Osteoblast (primary cell): Measurements from ENCODE around the gene PPFIBP2. TPM values are rescaled to one million over a fixed set of nuclear protein-coding genes. Genes with fewer than 3 reads are reported as not detected.

Experiments used
- DNase-seq: peaks from one replicate; pipeline ENCODE4 v3.0.0; 2011; ENCODE audit warnings: low spot score, mixed read lengths; ENCODE audit not compliant: insufficient read length; ENCODE audit errors: missing footprints
- H2AFZ ChIP-seq: 2 replicates; pipeline ENCODE4 v1.6.0; 2011; ENCODE audit warnings: mild to moderate bottlenecking, low read length
- H3K27ac ChIP-seq: 2 replicates; pipeline ENCODE4 v1.5.1; 2011; ENCODE audit warnings: mild to moderate bottlenecking, low read depth, low read length, moderate library complexity
- H3K27me3 ChIP-seq: 2 replicates; pipeline ENCODE4 v1.6.0; 2012; ENCODE audit warnings: mild to moderate bottlenecking, control low read depth, inconsistent platforms, low read length, moderate library complexity; ENCODE audit not compliant: insufficient read depth
- H3K36me3 ChIP-seq: 2 replicates; pipeline ENCODE4 v1.5.1; 2011; ENCODE audit warnings: mild to moderate bottlenecking, low read length, control low read depth, moderate library complexity; ENCODE audit not compliant: insufficient read depth
- H3K4me1 ChIP-seq: 2 replicates; pipeline ENCODE4 v1.5.1; 2011; ENCODE audit warnings: mild to moderate bottlenecking, low read length, control low read depth, moderate library complexity; ENCODE audit not compliant: insufficient read depth
- H3K4me2 ChIP-seq: 2 replicates; pipeline ENCODE4 v1.6.0; 2011; ENCODE audit warnings: mild to moderate bottlenecking, low read length; ENCODE audit not compliant: insufficient read depth
- H3K4me3 ChIP-seq: fragments of 200-600 bp; sonication (generic); 3 replicates; pipeline ENCODE4 v1.5.1; 2012; ENCODE audit warnings: mild to moderate bottlenecking, low read length, inconsistent platforms; ENCODE audit not compliant: insufficient read depth
- H3K79me2 ChIP-seq: 2 replicates; pipeline ENCODE4 v1.6.0; 2012; ENCODE audit warnings: mild to moderate bottlenecking, low read length, control low read depth, inconsistent platforms; ENCODE audit not compliant: insufficient read depth
- H3K9me3 ChIP-seq: 2 replicates; pipeline ENCODE4 v1.5.1; 2011; ENCODE audit warnings: low read depth, low read length, control low read depth
- H4K20me1 ChIP-seq: 2 replicates; pipeline ENCODE4 v1.6.0; 2012; ENCODE audit warnings: mild to moderate bottlenecking, low read length, control low read depth; ENCODE audit not compliant: insufficient read depth
- total RNA-seq: library from RNA; depleted of rRNA; stranded (reverse); fragments of >200 nt; gene quantifications from 2 replicates; pipeline ENCODE4 v1.2.3, GENCODE V29; 2012
- TF ChIP-seq, protein P1 (sequence below): IDR thresholded peaks from 2 replicates; pipeline ENCODE4 v1.5.1; 2011; ENCODE audit warnings: mild to moderate bottlenecking, low read depth, low read length, moderate library complexity; ENCODE audit errors: extremely low read depth

Gene PPFIBP2
- total RNA-seq, 1 donor = 25.0 TPM

DNA sequence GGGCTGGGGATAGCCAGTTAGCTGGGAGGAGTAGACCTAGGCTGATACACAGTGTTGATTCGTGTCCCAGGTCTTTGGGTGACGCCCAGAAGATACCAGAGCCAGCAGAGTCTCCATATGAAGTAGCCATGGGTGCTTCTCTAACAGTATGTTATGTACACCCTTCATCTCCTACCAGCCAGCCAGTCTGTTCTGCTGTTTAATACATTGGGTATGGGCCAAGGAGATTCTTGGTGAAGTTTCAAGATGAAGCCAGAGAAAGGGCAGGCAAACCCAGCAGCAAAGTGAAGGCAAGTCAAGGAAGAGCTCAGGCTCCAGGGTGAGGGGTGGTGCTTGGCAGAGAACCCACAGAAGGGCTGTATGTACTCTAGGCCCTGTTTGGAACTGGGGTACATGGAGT lies 56.4 kb downstream of the PPFIBP2 start:
- Histone ChIP-seq H3K4me3 (no peak overlapping the region), H2AFZ (no peak overlapping the region), H3K4me2 (no peak overlapping the region), H3K36me3 (no peaks in the 10 kb centered on the region), H3K79me2 (no peaks in the 10 kb centered on the region), H3K4me1 (peaks cover 37% of the 10 kb centered on the region), H3K27ac (no peak overlapping the region), H3K27me3 (no peaks in the 10 kb centered on the region), H3K9me3 (no peaks in the 10 kb centered on the region), H4K20me1 (no peaks in the 10 kb centered on the region)
- no peak for DNase-seq
- TF ChIP-seq, protein P1, sequence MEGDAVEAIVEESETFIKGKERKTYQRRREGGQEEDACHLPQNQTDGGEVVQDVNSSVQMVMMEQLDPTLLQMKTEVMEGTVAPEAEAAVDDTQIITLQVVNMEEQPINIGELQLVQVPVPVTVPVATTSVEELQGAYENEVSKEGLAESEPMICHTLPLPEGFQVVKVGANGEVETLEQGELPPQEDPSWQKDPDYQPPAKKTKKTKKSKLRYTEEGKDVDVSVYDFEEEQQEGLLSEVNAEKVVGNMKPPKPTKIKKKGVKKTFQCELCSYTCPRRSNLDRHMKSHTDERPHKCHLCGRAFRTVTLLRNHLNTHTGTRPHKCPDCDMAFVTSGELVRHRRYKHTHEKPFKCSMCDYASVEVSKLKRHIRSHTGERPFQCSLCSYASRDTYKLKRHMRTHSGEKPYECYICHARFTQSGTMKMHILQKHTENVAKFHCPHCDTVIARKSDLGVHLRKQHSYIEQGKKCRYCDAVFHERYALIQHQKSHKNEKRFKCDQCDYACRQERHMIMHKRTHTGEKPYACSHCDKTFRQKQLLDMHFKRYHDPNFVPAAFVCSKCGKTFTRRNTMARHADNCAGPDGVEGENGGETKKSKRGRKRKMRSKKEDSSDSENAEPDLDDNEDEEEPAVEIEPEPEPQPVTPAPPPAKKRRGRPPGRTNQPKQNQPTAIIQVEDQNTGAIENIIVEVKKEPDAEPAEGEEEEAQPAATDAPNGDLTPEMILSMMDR = no peak

DNA sequence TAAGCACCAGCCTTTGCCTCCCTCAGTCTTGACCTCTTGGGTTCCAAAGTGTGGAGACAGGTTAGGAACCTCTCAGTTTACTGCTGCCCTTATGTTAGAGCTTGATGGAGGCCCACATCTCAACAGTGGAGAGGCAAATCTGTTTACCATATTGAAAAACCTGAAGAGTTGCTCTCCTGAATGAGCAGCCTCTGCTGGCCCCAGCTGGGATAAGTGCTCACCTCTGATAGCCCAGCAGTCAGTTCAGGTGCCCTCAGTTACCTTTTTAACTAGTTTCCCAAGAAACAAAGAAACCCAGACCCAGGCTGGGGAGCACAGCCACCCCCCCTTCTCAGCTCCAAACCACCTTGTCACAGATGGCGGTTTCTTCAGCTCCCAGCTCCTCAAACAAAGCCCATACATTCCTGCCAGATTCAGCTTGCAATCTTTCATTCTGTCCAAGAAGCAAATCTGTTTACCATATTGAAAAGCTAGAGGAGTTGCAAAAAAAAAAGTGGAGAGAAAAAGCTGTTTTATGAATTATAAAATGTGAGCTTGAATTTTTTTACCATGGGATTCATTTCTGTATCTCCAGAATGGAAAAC lies 57.2 kb downstream of the PPFIBP2 start:
- no peak for DNase-seq
- Histone ChIP-seq H3K4me2 (no peak overlapping the region), H3K27me3 (no peaks in the 10 kb centered on the region), H3K4me1 (peaks cover 44% of the 10 kb centered on the region), H3K4me3 (no peak overlapping the region), H2AFZ (no peak overlapping the region), H4K20me1 (no peaks in the 10 kb centered on the region), H3K79me2 (no peaks in the 10 kb centered on the region), H3K27ac (no peak overlapping the region), H3K36me3 (no peaks in the 10 kb centered on the region), H3K9me3 (no peaks in the 10 kb centered on the region)
- TF ChIP-seq, protein P1 = no peak

DNA sequence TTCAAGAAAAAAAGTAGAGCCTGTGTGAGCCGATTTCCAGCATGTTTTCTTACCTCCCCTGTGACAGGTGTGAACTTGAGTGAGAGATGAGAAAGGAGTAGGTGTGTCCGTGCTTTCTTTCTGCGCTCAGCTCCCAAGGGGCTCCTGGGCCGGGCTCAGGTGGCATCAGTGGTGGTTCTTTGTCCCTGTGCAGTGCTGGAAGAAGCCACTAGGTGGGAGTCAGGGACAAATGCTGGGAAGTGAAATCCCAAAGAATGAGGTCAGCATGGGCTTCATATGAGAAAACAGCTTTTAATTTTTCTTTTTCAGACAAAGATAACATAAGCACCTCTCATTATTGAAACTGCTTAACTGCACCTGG lies 57.8 kb downstream of the PPFIBP2 start:
- H3K4me2 ChIP-seq = no peak overlapping the region

DNA sequence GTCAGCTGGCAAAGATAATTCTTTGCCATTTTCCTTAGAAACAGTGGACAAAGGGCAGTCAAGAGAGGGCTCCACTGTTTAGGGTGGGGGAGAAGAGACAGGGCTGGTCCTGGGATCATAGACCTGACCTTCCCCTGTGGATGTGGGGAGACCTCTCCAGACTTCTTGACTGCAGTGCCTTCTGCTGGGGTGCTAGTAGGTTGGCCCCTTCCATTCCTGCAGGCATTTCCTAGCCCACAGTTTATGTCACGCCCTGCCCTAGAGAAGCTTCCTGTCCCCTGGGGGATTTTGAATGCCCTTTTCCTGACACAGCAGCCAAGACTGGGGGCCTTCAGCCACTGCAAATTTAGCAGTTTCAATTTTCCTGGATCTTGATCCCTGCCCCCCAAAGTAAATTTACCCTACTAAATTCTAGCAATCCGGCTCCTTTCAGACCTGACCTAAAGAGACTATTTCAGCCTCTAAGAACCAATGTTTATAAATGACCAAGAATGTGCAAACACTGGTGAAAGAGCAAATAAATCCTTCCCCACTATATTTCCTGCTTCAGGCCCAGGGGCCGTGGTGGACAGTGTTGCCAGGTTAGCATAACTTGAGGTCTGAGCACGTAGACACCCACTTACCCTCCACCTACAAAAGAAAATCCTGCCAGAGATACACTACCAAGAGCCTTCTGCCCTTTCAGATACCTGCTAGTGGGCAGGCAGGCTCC lies 58.4 kb downstream of the PPFIBP2 start:
- DNase-seq = peak; percentile 65
- Histone ChIP-seq H3K9me3 (no peaks in the 10 kb centered on the region), H3K36me3 (no peaks in the 10 kb centered on the region), H3K4me1 (peaks cover 56% of the 10 kb centered on the region), H3K4me2 (peak overlapping the region; percentile 39), H3K27me3 (no peaks in the 10 kb centered on the region), H4K20me1 (no peaks in the 10 kb centered on the region), H2AFZ (peak overlapping the region; percentile 53), H3K27ac (peak overlapping the region; percentile 59), H3K4me3 (peak overlapping the region; percentile 18), H3K79me2 (no peaks in the 10 kb centered on the region)
- TF ChIP-seq, protein P1 = no peak

More for the DNA sequence above, 57.8 kb downstream of the PPFIBP2 start:
- peaks cover 50% of the 10 kb centered on the region for H3K4me1 ChIP-seq
- no peaks in the 10 kb centered on the region for H3K79me2 ChIP-seq
- H3K4me3 ChIP-seq = peak overlapping the region; percentile 18
- H3K27ac ChIP-seq = peak overlapping the region; percentile 59
- TF ChIP-seq, protein P1 = peak; percentile 99
- H3K36me3 ChIP-seq = no peaks in the 10 kb centered on the region
- H2AFZ ChIP-seq = peak overlapping the region; percentile 53
- H3K27me3 ChIP-seq = no peaks in the 10 kb centered on the region
- no peak for DNase-seq
- H4K20me1 ChIP-seq = no peaks in the 10 kb centered on the region
- no peaks in the 10 kb centered on the region for H3K9me3 ChIP-seq
